EL (cell line): Measurements from ENCODE around the gene USH1C.

ENCODE experiments used
- DNase-seq: peaks from one replicate; pipeline ENCODE4 v3.0.0-alpha.2; 2016

Gene USH1C

GRCh38 chr11:17544181-17544622, at the start of gene USH1C:
TSS of gene USH1C (minus strand) at chr11:17544416. CDS start at chr11:17544307, 109 bp downstream.
- DNase-seq = no peak

DNA sequence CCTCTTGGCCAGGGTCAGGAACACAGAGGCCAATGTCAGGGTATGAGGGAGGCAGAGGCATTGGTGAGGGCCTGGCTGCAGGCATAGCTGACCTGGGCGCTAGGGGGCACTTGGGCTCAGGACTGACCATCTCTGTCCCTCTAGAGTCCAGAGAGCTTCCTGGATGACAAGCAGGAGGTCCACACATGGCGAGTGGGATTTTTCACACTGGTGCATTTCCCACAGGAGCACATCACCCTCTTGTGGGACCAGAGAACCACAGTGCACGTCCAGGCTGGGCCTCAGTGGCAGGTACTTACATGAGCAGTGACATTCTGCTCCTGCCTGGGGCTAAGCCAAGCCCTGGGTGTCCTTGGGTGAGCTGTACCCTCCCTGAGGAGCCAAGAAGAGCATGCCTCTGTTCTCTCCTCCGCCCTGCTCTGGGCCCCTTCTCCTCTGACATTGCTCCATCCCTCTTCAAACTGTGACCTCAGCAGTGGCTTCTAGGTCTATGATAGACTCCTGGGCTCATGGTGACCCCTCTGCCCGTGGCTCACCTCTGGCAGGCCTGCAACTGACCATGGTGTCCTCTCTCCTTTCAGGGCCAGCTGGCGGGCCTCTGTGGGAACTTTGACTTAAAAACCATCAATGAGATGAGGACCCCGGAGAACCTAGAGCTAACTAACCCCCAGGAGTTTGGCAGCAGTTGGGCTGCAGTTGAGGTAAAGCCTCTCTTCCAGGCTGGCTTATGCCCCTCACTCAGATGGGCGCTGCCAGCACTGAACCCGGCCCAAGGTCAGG, 49.4 kb upstream of the USH1C start:
- DNase-seq = no peak

DNA sequence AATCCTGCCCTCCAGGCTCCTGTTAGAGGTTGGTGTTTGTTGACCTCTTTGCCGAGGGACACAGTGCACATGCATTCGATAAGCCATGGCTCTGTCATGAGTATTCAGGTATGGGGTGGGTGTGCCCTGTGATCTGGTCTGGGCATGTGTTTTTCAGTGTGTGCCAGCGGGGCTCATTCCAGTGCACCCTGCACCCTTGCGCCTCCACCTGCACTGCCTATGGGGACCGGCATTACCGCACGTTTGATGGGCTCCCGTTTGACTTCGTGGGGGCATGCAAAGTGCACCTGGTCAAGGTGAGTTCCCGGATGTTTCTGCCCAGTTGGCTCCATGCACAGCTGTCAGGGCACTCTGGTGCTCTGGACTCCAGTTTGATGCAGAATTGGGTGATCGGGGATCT, 47.1 kb upstream of the USH1C start:
- no peak for DNase-seq

- no peak for DNase-seq
These were observed 46.2 kb upstream of the USH1C start for GRCh38 chr11:17590463-17590862.

GRCh38 chr11:17588721-17589120, 44.5 kb upstream of the USH1C start:
- no peak for DNase-seq

DNA sequence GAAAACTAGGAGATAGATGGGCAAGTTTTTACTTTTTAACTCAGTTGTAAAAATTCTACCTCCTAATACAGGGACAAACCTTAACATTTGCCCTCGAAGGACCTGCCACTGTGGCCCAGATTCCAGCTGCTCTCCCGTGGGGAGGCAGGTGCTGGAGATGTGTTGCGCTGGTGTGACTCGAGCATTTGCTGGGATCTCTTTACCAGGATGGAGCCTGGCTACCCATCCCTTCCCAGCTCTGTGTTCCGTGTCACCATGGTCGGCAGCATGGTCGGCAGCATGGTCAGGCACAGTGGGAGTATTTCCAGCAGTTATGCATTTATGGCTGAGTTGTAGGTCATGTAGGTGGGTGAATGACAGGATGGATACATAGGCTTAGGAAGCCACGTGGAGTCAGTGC, 44.0 kb upstream of the USH1C start:
- DNase-seq = no peak

DNA sequence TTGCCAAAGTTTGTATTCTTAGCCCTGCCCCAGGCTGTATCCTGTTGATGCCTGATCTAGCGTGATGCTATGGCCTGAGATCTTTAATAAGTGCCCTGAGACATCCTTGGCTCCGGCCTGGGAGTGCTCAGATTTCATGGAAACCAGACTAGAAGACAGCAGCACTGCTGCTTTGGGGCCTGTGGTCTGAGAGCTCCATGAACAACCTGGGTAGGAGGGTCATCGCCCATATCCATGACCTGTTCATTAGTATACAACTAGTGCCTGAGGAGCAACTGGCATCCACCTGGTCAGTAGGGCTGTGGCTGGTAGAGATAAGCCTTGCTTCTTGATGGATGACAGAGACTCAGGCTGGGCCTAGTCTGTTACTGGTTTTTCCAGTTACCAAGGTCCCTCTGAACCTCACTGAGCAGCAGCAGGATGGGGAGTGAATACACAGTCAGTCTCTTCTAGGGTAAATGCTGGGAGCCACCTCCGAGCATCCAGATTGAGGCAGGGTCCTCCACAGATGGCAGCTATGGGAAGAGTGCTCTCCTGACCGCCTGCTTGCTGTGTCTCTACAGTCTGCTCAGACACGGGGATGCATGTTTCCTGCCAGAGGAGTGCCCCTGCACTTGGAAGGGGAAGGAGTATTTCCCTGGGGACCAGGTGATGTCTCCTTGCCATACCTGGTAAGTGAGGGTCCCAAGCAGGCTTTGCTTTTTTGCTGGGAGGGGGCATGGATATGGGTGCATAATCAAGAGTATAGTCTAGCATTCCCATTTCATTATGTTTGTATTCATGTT, 41.9 kb upstream of the USH1C start:
- DNase-seq = no peak

GRCh38 chr11:17581732-17582053, 37.5 kb upstream of the USH1C start:
- no peak for DNase-seq

- no peak for DNase-seq
These were observed 37.0 kb upstream of the USH1C start for GRCh38 chr11:17581036-17581731.

- no peak for DNase-seq
These were observed 36.1 kb upstream of the USH1C start for GRCh38 chr11:17580271-17580670.

DNA sequence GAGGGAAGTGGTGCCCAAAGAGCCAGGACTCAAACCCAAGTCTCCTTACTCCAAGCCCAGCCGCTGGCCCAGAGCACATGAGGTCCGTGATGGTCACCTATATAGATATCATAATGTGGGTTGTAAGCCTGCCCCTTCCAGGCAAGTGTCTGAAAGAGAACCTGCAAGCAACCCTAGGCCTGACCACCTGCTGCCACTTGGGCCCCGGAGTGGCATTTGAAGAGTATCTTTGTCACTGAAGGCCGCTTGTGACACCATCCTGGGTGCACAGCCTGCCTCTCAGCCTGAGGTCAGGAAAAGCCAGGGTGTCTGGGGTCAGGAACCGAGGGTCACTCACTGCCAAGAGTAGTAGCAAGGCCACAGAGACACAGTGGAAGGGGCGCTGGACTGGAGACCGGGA, 35.2 kb upstream of the USH1C start:
- DNase-seq = no peak

GRCh38 chr11:17578958-17579357, 34.7 kb upstream of the USH1C start:
- DNase-seq = no peak

DNA sequence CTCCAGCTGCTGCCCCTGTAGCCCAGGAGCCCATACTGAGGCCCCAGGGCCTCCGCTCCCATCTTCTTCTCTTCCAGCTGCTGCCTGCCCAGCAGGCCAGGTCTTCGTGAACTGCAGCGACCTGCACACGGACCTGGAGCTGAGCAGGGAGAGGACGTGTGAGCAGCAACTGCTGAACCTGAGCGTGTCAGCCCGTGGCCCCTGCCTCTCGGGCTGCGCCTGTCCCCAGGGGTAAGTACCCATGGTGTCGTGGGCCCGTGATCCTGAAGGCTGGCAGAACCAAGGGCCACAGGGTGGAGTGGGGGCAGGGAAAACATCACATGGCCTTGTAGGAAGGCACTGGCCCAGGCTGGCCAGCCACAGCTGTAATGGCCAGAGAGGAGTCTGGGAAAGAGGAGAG, 34.1 kb upstream of the USH1C start:
- no peak for DNase-seq

DNA sequence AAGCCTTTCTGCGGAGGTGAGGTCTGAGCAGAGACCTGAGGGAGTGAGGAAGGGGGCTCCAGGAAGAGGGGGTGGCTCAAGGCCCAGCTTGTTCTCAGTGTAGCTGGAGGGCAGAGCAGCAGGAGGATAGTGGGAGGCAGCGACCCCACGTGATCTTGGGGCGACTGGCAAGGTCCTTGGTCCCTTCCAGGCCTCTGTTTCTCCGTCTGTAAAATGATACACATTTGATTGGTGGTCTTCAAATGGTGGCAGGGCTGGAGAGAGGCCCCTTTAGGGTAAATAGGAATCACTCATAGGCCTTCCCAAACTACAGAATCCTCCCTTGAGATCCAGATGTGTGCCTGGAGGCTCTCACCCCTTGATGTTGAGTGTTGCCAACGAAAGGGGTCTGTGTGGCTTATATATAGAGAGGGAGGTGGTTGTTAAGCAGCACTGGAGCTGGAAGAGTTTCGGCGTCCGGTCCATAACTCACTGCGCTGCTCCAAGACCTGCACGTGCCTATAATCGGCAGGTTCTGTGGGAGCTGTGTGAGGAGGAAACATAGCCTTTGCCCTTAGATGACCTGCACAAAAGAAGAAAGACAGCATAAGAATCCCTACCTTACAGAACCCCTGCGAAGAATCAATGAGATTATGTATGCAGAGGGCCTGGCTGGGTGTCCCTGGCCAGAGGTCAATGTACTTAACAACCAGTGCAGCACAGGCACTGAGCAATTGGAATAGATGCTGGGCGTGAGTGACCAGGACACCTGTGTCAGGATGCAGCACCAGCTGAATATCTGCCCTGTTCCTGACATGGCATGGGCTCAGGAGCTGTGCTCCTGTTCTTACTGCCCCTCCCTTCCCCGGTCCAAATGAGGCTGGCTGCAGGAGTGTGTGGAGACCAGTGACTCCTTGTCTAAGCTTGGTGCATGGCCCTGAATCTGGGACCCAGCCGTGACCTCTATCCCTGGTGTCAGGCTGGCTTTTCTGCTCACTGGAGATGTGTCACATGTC, 31.5 kb upstream of the USH1C start:
- no peak for DNase-seq

DNA sequence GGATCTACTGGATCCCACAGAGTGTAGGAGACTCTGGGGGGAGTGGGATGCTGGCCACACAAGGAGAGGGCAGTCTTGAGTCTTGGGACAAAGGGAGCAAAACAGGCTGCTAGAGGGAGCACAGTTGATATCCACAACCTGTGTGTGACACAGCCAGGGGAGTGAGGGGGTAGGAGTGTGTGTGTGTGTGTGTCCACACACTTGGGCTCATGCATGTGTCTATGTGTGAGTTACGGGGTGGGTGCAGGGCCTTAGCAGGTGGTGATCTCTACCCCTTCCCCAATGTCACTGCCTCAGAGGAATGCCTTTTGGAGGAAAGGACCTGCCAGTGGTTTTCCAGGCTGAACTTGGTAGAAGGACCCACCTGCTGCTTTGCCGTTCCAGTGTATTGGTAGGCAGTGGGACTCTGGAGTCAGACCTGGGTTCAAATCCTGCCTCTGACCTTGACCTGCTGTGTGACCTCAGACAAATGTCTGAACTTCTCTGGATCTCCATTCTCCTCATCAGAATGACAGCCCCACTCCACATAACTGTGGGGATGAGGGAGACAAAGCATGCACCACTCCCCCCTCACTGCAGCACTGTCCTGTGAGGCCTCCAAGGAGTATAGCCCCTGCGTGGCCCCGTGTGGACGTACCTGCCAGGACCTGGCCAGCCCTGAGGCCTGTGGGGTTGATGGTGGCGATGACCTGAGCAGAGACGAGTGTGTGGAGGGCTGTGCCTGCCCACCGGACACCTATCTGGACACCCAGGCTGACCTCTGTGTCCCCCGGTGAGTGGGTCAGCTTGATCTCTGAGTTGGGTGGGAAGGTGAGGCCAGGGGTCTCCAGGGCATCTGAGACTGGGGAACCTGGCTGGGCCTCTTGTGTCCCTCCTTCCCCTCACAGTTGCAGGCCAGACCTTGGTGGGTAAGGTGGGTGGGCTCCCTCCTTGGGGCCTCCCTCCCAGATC, 30.2 kb upstream of the USH1C start:
- no peak for DNase-seq

DNA sequence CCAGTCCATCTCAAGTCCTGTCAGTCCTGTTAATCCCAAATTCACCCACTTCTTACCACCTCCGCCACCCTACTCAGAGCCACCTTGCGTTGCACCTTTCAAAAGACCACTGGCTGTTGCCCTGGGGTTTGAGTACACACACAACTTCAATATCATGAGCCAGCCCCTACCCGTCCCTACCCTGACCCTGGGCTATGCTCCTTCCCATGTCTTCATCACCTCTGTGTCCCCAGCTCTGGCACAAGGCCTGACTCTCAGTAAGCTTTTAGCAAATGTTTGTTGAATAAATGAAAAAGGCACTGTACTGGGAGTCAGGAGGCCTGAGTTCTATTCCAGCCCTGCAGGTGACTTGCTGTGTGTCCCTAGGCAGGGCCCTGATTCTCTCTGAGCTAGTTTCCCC, 29.3 kb upstream of the USH1C start:
- DNase-seq = no peak

GRCh38 chr11:17572791-17573460, 28.7 kb upstream of the USH1C start:
- no peak for DNase-seq

GRCh38 chr11:17572359-17572690, 28.1 kb upstream of the USH1C start:
- DNase-seq = no peak

DNA sequence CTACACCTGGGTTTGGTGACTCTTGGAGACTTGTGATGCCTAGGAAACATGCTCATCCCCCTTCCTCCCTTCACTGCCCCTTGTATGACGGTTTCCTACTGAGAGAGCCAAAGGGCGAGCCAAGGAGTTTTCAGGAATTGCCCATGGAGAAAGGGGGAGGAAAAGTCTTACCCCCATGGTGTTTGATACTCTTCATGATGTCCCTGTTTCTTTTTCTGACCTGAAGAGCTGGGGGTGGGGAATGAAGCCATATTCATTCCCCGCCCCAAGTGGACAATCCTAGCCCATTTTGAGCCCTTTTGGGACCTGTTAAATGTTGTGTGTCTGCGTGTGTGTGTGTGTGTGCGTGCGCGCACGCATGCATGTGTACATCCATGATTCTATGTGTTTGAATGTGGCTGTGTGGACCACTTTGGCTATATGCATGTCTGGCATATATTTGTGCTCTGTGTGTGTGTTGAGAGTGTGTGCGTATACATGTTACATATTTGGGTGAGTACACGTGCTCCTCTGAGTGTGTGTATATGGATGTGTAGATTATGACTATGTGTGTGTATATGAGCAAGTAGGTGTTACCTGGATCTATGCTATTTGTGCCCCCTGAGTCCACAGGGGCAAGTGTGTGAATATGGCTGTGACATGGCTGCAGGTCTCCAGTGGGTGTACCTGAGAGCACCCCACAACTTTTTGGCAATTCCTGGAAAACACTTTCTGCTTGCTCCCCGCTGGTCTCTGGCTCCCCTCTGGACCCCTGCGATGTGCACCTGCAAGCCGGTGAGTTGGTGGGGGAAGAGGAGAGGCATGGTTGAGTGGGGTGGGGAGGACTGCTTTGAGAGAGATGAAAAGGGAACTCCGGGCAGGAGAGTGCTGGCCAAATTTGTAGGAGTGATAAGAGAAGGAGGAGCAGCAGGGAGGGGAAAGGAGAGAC, 27.5 kb upstream of the USH1C start:
- no peak for DNase-seq

DNA sequence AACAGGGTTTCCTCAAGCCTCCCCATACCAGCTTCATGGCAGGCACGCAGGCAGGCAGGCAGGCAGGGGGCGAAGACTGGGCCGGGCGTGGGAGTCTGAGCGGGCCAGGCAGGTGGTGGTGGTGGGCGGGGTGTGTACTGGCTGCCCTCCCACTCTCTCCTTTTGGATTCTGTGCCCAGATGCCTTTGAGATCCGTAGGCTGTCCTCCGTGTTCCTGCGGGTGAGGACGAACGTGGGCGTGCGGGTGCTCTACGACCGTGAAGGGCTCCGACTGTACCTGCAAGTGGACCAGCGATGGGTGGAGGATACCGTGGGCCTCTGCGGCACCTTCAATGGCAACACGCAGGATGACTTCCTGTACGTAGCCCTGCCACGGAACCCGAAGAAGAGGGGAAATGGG, 25.8 kb upstream of the USH1C start:
- DNase-seq = no peak
